Amniotic epithelial cell (primary cell): Measurements from ENCODE around the gene ROGDI.

ENCODE experiments used
- DNase-seq: peaks from one replicate; pipeline ENCODE4 v3.0.0-alpha.2; 2010; ENCODE audit warnings: low read depth

The ROGDI gene

GRCh38 chr16:4801962-4802658 is at the start of gene ROGDI:
TSS of gene ROGDI (minus strand) at chr16:4802633. CDS start at chr16:4802571, 62 bp downstream.
- DNase-seq: peak; percentile 27

- DNase-seq: peak; percentile 39
These were observed 47.8 kb upstream of the ROGDI start for GRCh38 chr16:4850211-4850610.

- peak; percentile 41 for DNase-seq
These were observed 45.5 kb upstream of the ROGDI start for GRCh38 chr16:4847774-4848587.

- DNase-seq: peak; percentile 93
These were observed 44.7 kb upstream of the ROGDI start, which contains the start of the genes GLYR1 and UBN1 for GRCh38 chr16:4846901-4847773. TSS of gene GLYR1 (minus strand) at chr16:4847288. CDS start at chr16:4847265, 23 bp downstream. TSS of gene UBN1 (plus strand) at chr16:4847481. CDS start at chr16:4852918, 5,437 bp downstream.

GRCh38 chr16:4846503-4846900 is 44.1 kb upstream of the ROGDI start:
- DNase-seq: peak; percentile 61

GRCh38 chr16:4840984-4841383 is 38.6 kb upstream of the ROGDI start:
- DNase-seq: no peak

- DNase-seq: no peak
These were observed 37.5 kb upstream of the ROGDI start for GRCh38 chr16:4839942-4840341.

GRCh38 chr16:4837733-4838501 is 35.5 kb upstream of the ROGDI start:
- DNase-seq: no peak

- DNase-seq: no peak
These were observed 34.3 kb upstream of the ROGDI start for GRCh38 chr16:4836727-4837126.

GRCh38 chr16:4833584-4833983 is 31.2 kb upstream of the ROGDI start:
- no peak for DNase-seq

- DNase-seq: no peak
These were observed 30.4 kb upstream of the ROGDI start for GRCh38 chr16:4832698-4833343.

- no peak for DNase-seq
These were observed 29.2 kb upstream of the ROGDI start for GRCh38 chr16:4831616-4832015.

- DNase-seq: no peak
These were observed 28.0 kb upstream of the ROGDI start for GRCh38 chr16:4830408-4830807.

GRCh38 chr16:4828567-4829321 is 26.3 kb upstream of the ROGDI start:
- DNase-seq: no peak

GRCh38 chr16:4826980-4827379 is 24.5 kb upstream of the ROGDI start:
- no peak for DNase-seq

GRCh38 chr16:4826526-4826925 is 24.1 kb upstream of the ROGDI start:
- no peak for DNase-seq

GRCh38 chr16:4825196-4825595 is 22.8 kb upstream of the ROGDI start:
- no peak for DNase-seq

GRCh38 chr16:4820652-4821051 is 18.2 kb upstream of the ROGDI start:
- no peak for DNase-seq

GRCh38 chr16:4814542-4815173 is 12.2 kb upstream of the ROGDI start:
- DNase-seq: no peak

- DNase-seq: no peak
These were observed 11.6 kb upstream of the ROGDI start for GRCh38 chr16:4814046-4814445.
